Astrocyte (in vitro differentiated cells and primary cell): ENCODE results near the gene SMIM44. TPM values are rescaled to one million over a fixed set of nuclear protein-coding genes. Genes with fewer than 3 reads are reported as not detected.

ENCODE experiments used
- DNase-seq: peaks from one replicate; pipeline ENCODE4 v3.0.0-alpha.2; 2010; ENCODE audit warnings: low read depth
- FAIRE-seq: peaks from 2 replicates; lab custom pipeline; 2011; peaks lifted over from hg19 to GRCh38; lab: Jason Lieb, UNC
- H2AFZ ChIP-seq: 2 replicates; pipeline ENCODE4 v1.6.0; 2012; ENCODE audit warnings: low read depth, low read length, inconsistent platforms
- H3K27ac ChIP-seq: 2 replicates; pipeline ENCODE4 v1.5.1; 2011; ENCODE audit warnings: low read depth, low read length, inconsistent platforms
- H3K27me3 ChIP-seq: 2 replicates; pipeline ENCODE4 v1.6.0; 2011; ENCODE audit warnings: low read length, inconsistent platforms; ENCODE audit not compliant: insufficient read depth
- H3K36me3 ChIP-seq: 2 replicates; pipeline ENCODE4 v1.5.1; 2011; ENCODE audit warnings: low read length, inconsistent platforms; ENCODE audit not compliant: insufficient read depth
- H3K4me1 ChIP-seq: 2 replicates; pipeline ENCODE4 v1.5.1; 2011; ENCODE audit warnings: low read length, inconsistent platforms; ENCODE audit not compliant: insufficient read depth
- H3K4me2 ChIP-seq: 2 replicates; pipeline ENCODE4 v1.6.0; 2012; ENCODE audit warnings: low read length, inconsistent platforms
- H3K4me3 ChIP-seq: 2 replicates; pipeline ENCODE4 v1.5.1; 2011; ENCODE audit warnings: low read depth, mild to moderate bottlenecking, low read length, inconsistent platforms; ENCODE audit not compliant: insufficient read depth
- H3K79me2 ChIP-seq: 2 replicates; pipeline ENCODE4 v1.6.0; 2012; ENCODE audit warnings: mild to moderate bottlenecking, low read length, inconsistent platforms; ENCODE audit not compliant: insufficient read depth
- H3K9ac ChIP-seq: 2 replicates; pipeline ENCODE4 v1.6.0; 2012; ENCODE audit warnings: mild to moderate bottlenecking, low read length, inconsistent platforms
- H3K9me3 ChIP-seq: 2 replicates; pipeline ENCODE4 v1.5.1; 2012; ENCODE audit warnings: low read depth, mild to moderate bottlenecking, low read length, inconsistent platforms; ENCODE audit not compliant: insufficient read depth
- H4K20me1 ChIP-seq: 2 replicates; pipeline ENCODE4 v1.6.0; 2012; ENCODE audit warnings: low read length, inconsistent platforms; ENCODE audit not compliant: insufficient read depth
- H3K27ac Mint-ChIP-seq: one replicate; pipeline ENCODE4 v1.8.0; 2021; ENCODE audit warnings: mild to moderate bottlenecking, mixed read lengths; ENCODE audit not compliant: unreplicated experiment
- H3K27me3 Mint-ChIP-seq: one replicate; pipeline ENCODE4 v1.8.0; 2021; ENCODE audit warnings: low read depth, mixed read lengths; ENCODE audit not compliant: unreplicated experiment
- H3K36me3 Mint-ChIP-seq: one replicate; pipeline ENCODE4 v1.8.0; 2021; ENCODE audit warnings: low read depth, mixed read lengths; ENCODE audit not compliant: unreplicated experiment
- H3K4me1 Mint-ChIP-seq: one replicate; pipeline ENCODE4 v1.8.0; 2021; ENCODE audit warnings: low read depth, mixed read lengths; ENCODE audit not compliant: unreplicated experiment
- H3K4me3 Mint-ChIP-seq: one replicate; pipeline ENCODE4 v1.8.0; 2021; ENCODE audit warnings: mild to moderate bottlenecking, moderate library complexity, mixed read lengths; ENCODE audit not compliant: unreplicated experiment
- H3K9me3 Mint-ChIP-seq: one replicate; pipeline ENCODE4 v1.8.0; 2021; ENCODE audit warnings: mild to moderate bottlenecking, mixed read lengths; ENCODE audit not compliant: unreplicated experiment
- CTCF ChIP-seq: IDR thresholded peaks from 2 replicates; pipeline ENCODE4 v1.5.1; 2011; ENCODE audit warnings: low read depth, mild to moderate bottlenecking, inconsistent platforms, low read length, moderate library complexity; ENCODE audit not compliant: insufficient read depth
- EZH2 ChIP-seq: IDR thresholded peaks from 2 replicates; pipeline ENCODE4 v1.6.1; 2012; ENCODE audit warnings: mild to moderate bottlenecking, low read length, inconsistent platforms; ENCODE audit not compliant: insufficient read depth
- total RNA-seq: library from RNA; stranded (reverse); gene quantifications from 2 replicates; pipeline ENCODE4 v1.2.1, GENCODE V29; 2021

Gene SMIM44
- total RNA-seq, 1 donor from 2014 or later = not detected

- Histone ChIP-seq H3K79me2 (no peaks in the 10 kb centered on the region), H3K27ac (no peak overlapping the region), H3K36me3 (no peaks in the 10 kb centered on the region), H4K20me1 (no peaks in the 10 kb centered on the region), H3K27me3 (peaks cover 14% of the 10 kb centered on the region), H3K4me3 (no peak overlapping the region), H3K9ac (no peak overlapping the region), H3K4me2 (no peak overlapping the region), H3K9me3 (no peaks in the 10 kb centered on the region), H2AFZ (no peak overlapping the region), H3K4me1 (no peaks in the 10 kb centered on the region)
- H3K27me3 Mint-ChIP-seq = peaks cover 11% of the 10 kb centered on the region
- no peaks in the 10 kb centered on the region for H3K4me1 Mint-ChIP-seq
- no peaks in the 10 kb centered on the region for H3K9me3 Mint-ChIP-seq
- TF ChIP-seq EZH2 = no peak
- TF ChIP-seq CTCF = no peak
- no peaks in the 10 kb centered on the region for H3K36me3 Mint-ChIP-seq
- no peak for DNase-seq
- no peak overlapping the region for H3K4me3 Mint-ChIP-seq
- FAIRE-seq = no peak
- peak overlapping the region; percentile 41 for H3K27ac Mint-ChIP-seq
Observed at GRCh38 chr19:3481241-3482090, 1.8 kb downstream of the SMIM44 start.

- H3K4me3 ChIP-seq = no peak within 1 kb of the TSS
- Mint-ChIP-seq H3K4me3 (no peak within 1 kb of the TSS), H3K36me3 (no peaks in the 10 kb centered on the region), H3K27me3 (peaks cover 11% of the 10 kb centered on the region), H3K27ac (no peak within 1 kb of the TSS), H3K4me1 (no peaks in the 10 kb centered on the region), H3K9me3 (no peaks in the 10 kb centered on the region)
- H3K9me3 ChIP-seq = no peaks in the 10 kb centered on the region
- FAIRE-seq (no peak), DNase-seq (no peak)
- H3K4me2 ChIP-seq = no peak within 1 kb of the TSS
- H3K79me2 ChIP-seq = no peaks in the 10 kb centered on the region
- H3K36me3 ChIP-seq = no peaks in the 10 kb centered on the region
- no peak within 1 kb of the TSS for H2AFZ ChIP-seq
- H3K4me1 ChIP-seq = no peaks in the 10 kb centered on the region
- H4K20me1 ChIP-seq = no peaks in the 10 kb centered on the region
- H3K27me3 ChIP-seq = peaks cover 14% of the 10 kb centered on the region
- H3K27ac ChIP-seq = no peak within 1 kb of the TSS
- H3K9ac ChIP-seq = no peak within 1 kb of the TSS
- TF ChIP-seq EZH2 (no peak), CTCF (no peak)
Observed at GRCh38 chr19:3480383-3481091, 2.7 kb downstream of the SMIM44 start, which contains the start of gene SMIM24. TSS of gene SMIM24 (minus strand) at chr19:3480525. CDS start at chr19:3480463, 62 bp downstream.
